PC-3 (cell line): ENCODE data around the gene GPR52. TPM values are rescaled to one million over a fixed set of nuclear protein-coding genes. Genes with fewer than 3 reads are reported as not detected.

Experiments
- ATAC-seq: fragments of 200-7000 bp; cut with Tn5 transposase; 2 replicates; pipeline ENCODE4 v1.9.1; 2020; ENCODE audit warnings: mild to moderate bottlenecking, moderate library complexity
- BruUV-seq: library from RNA; stranded (reverse); fragments of 400-500 nt; replicated peaks from 2 replicates; lab custom pipeline; 2021; lab: Mats Ljungman, UMichigan
- CTCF ChIA-PET: fragments of 300-600 bp; sonication (Branson Sonifier 250); formaldehyde crosslinking; loops from one replicate; lab custom pipeline; 2022; ENCODE audit warnings: antibody characterized with exemption; lab: Charles Lee
- POLR2A ChIA-PET: fragments of 300-600 bp; sonication (Branson Sonifier 250); formaldehyde crosslinking; loops from one replicate; lab custom pipeline; 2022; ENCODE audit warnings: antibody characterized with exemption; ENCODE audit not compliant: unreplicated experiment; lab: Charles Lee
- DNase-seq: peaks from one replicate; pipeline ENCODE4 v3.0.0-alpha.2; 2015
- H2AFZ ChIP-seq: fragments of 300-600 bp; sonication (generic); 2 replicates; pipeline ENCODE4 v1.6.0; 2016; ENCODE audit warnings: antibody characterized with exemption, low read length
- H3F3A ChIP-seq: fragments of 300-600 bp; sonication (generic); one replicate; pipeline ENCODE4 v1.6.0; 2017; ENCODE audit warnings: antibody characterized with exemption, low read length, control low read depth, mild to moderate bottlenecking; ENCODE audit not compliant: unreplicated experiment
- H3K27ac ChIP-seq: fragments of 300-600 bp; sonication (generic); 2 replicates; pipeline ENCODE4 v1.5.1; 2016; ENCODE audit warnings: mild to moderate bottlenecking, low read length
- H3K27me3 ChIP-seq: fragments of 300-600 bp; sonication (generic); 2 replicates; pipeline ENCODE4 v1.6.1; 2016; ENCODE audit warnings: low read length, mixed read lengths
- H3K36me3 ChIP-seq: fragments of 300-600 bp; sonication (generic); 2 replicates; pipeline ENCODE4 v1.6.1; 2016; ENCODE audit warnings: low read depth, mixed run types, low read length, mixed read lengths
- H3K4me1 ChIP-seq: fragments of 300-600 bp; sonication (generic); 2 replicates; pipeline ENCODE4 v1.5.1; 2016; ENCODE audit warnings: low read length; ENCODE audit not compliant: insufficient read depth
- H3K4me2 ChIP-seq: fragments of 300-600 bp; sonication (generic); 2 replicates; pipeline ENCODE4 v1.6.0; 2016; ENCODE audit warnings: low read length
- H3K4me3 ChIP-seq: fragments of 300-600 bp; sonication (generic); 2 replicates; pipeline ENCODE4 v1.5.1; 2016; ENCODE audit warnings: mild to moderate bottlenecking, low read length, mixed read lengths
- H3K79me2 ChIP-seq: fragments of 300-600 bp; sonication (generic); 2 replicates; pipeline ENCODE4 v1.6.1; 2017; ENCODE audit warnings: low read length, mixed read lengths
- H3K9ac ChIP-seq: fragments of 300-600 bp; sonication (generic); 2 replicates; pipeline ENCODE4 v1.6.0; 2016; ENCODE audit warnings: mild to moderate bottlenecking, low read length
- H3K9me2 ChIP-seq: fragments of 300-600 bp; sonication (generic); replicated peaks from 2 replicates; pipeline ENCODE4 v1.6.1; 2016; ENCODE audit warnings: mixed run types, low read length, mixed read lengths
- H3K9me3 ChIP-seq: fragments of 300-600 bp; sonication (generic); 2 replicates; pipeline ENCODE4 v1.6.1; 2016; ENCODE audit warnings: low read length, mixed read lengths
- H4K20me1 ChIP-seq: fragments of 300-600 bp; sonication (generic); 2 replicates; pipeline ENCODE4 v1.6.1; 2016; ENCODE audit warnings: low read length, mixed read lengths
- CTCF ChIP-seq: fragments of 300-600 bp; sonication (generic); conservative IDR thresholded peaks from 2 replicates; pipeline ENCODE4 v1.5.1; 2017; ENCODE audit warnings: antibody characterized with exemption, low read depth, mild to moderate bottlenecking, low read length
- EZH2 ChIP-seq: fragments of 300-600 bp; sonication (generic); IDR thresholded peaks from one replicate; pipeline ENCODE4 v1.6.1; 2017; ENCODE audit warnings: antibody characterized with exemption, mild to moderate bottlenecking, low read length; ENCODE audit not compliant: unreplicated experiment
- EZH2phosphoT487 ChIP-seq: fragments of 300-600 bp; sonication (generic); IDR thresholded peaks from 2 replicates; pipeline ENCODE4 v1.6.1; 2018; ENCODE audit warnings: mild to moderate bottlenecking, antibody characterized with exemption, low read length, borderline replicate concordance
- intact Hi-C: fragments of 100-400 bp; cut with micrococcal nuclease; formaldehyde crosslinking; loops from 2 replicates; pipeline ENCODE4 v1.9.0; 2023
- total RNA-seq: library from RNA; depleted of rRNA; stranded (reverse); fragments of >200 nt; gene quantifications from 2 replicates; pipeline ENCODE4 v1.2.3, GENCODE V29; 2014

GPR52 gene
- total RNA-seq, 1 experiment from 2014 or later, result 0.44 TPM

GRCh38 chr1:174428033-174428432 is 19.7 kb upstream of the GPR52 start:
- no peak for TF ChIP-seq EZH2
- no peak for TF ChIP-seq CTCF
- TF ChIP-seq EZH2phosphoT487, result no peak
- no peak for DNase-seq
- Histone ChIP-seq H3K27me3 (no peaks in the 10 kb centered on the region), H4K20me1 (no peaks in the 10 kb centered on the region), H3K4me2 (no peak overlapping the region), H3K9me2 (no peaks in the 10 kb centered on the region), H3K36me3 (no peaks in the 10 kb centered on the region), H3K4me1 (no peaks in the 10 kb centered on the region), H3K9me3 (no peaks in the 10 kb centered on the region), H3K79me2 (no peaks in the 10 kb centered on the region), H3K4me3 (no peak overlapping the region), H3K9ac (no peak overlapping the region), H2AFZ (no peak overlapping the region), H3K27ac (no peak overlapping the region), H3F3A (no peaks in the 10 kb centered on the region)
- POLR2A ChIA-PET, result no interaction called here
- intact Hi-C loops, result no loop called here
- CTCF ChIA-PET, result no interaction called here
- no peak for ATAC-seq
- no TSS peak for BruUV-seq

- Histone ChIP-seq H2AFZ (no peak overlapping the region), H3K4me1 (no peaks in the 10 kb centered on the region), H3K27me3 (no peaks in the 10 kb centered on the region), H3F3A (no peaks in the 10 kb centered on the region), H3K36me3 (no peaks in the 10 kb centered on the region), H3K4me2 (no peak overlapping the region), H3K79me2 (no peaks in the 10 kb centered on the region), H3K27ac (no peak overlapping the region), H3K9me3 (no peaks in the 10 kb centered on the region), H3K4me3 (no peak overlapping the region), H3K9ac (no peak overlapping the region), H3K9me2 (no peaks in the 10 kb centered on the region), H4K20me1 (no peaks in the 10 kb centered on the region)
- POLR2A ChIA-PET, result no interaction called here
- intact Hi-C loops, result no loop called here
- no TSS peak for BruUV-seq
- DNase-seq (no peak), ATAC-seq (no peak)
- CTCF ChIA-PET, result no interaction called here
- TF ChIP-seq EZH2, result no peak
- TF ChIP-seq EZH2phosphoT487, result no peak
These were observed 19.0 kb upstream of the GPR52 start for GRCh38 chr1:174428739-174429138.

- no TSS peak for BruUV-seq
- Histone ChIP-seq H3K36me3 (no peaks in the 10 kb centered on the region), H3F3A (no peaks in the 10 kb centered on the region), H3K79me2 (no peaks in the 10 kb centered on the region), H3K27me3 (no peaks in the 10 kb centered on the region), H4K20me1 (no peaks in the 10 kb centered on the region), H3K9me3 (no peaks in the 10 kb centered on the region), H3K27ac (no peak overlapping the region), H3K9ac (no peak overlapping the region), H3K4me1 (no peaks in the 10 kb centered on the region), H3K9me2 (no peaks in the 10 kb centered on the region), H3K4me2 (no peak overlapping the region), H2AFZ (no peak overlapping the region), H3K4me3 (no peak overlapping the region)
- CTCF ChIA-PET, result no interaction called here
- DNase-seq (peak; percentile 32), ATAC-seq (peak; percentile 60)
- TF ChIP-seq EZH2 (no peak), EZH2phosphoT487 (no peak), CTCF (no peak)
- intact Hi-C loops, result no loop called here
- POLR2A ChIA-PET, result no interaction called here
These were observed 14.3 kb upstream of the GPR52 start for GRCh38 chr1:174433451-174433850.
